Smooth muscle cell (in vitro differentiated cells): ENCODE measurements around the gene ZCCHC24. TPM values are rescaled to one million over a fixed set of nuclear protein-coding genes. Genes with fewer than 3 reads are reported as not detected.

Source experiments
- DNase-seq: peaks from one replicate; lab custom pipeline; 2025; ENCODE audit not compliant: unreplicated experiment; lab: John Stamatoyannopoulos, UW
- H2AFZ ChIP-seq: fragments of 200-600 bp; sonication (generic); 2 replicates; pipeline ENCODE4 v1.6.0; 2016; ENCODE audit warnings: antibody characterized with exemption, low read depth, mild to moderate bottlenecking
- H3F3A ChIP-seq: fragments of 200-600 bp; sonication (generic); 2 replicates; pipeline ENCODE4 v1.6.0; 2017; ENCODE audit warnings: antibody characterized with exemption, low read depth
- H3K27ac ChIP-seq: fragments of 200-600 bp; sonication (generic); 2 replicates; pipeline ENCODE4 v1.5.1; 2016; ENCODE audit warnings: low read depth, mild to moderate bottlenecking
- H3K27me3 ChIP-seq: fragments of 200-600 bp; sonication (generic); 2 replicates; pipeline ENCODE4 v1.6.1; 2016; ENCODE audit warnings: low read depth, mild to moderate bottlenecking
- H3K36me3 ChIP-seq: fragments of 200-600 bp; sonication (generic); 2 replicates; pipeline ENCODE4 v1.5.1; 2016; ENCODE audit warnings: low read depth
- H3K4me1 ChIP-seq: fragments of 200-600 bp; sonication (generic); 2 replicates; pipeline ENCODE4 v1.5.1; 2016; ENCODE audit warnings: low read depth
- H3K4me2 ChIP-seq: fragments of 200-600 bp; sonication (generic); 2 replicates; pipeline ENCODE4 v1.6.0; 2016; ENCODE audit warnings: mild to moderate bottlenecking
- H3K4me3 ChIP-seq: fragments of 200-600 bp; sonication (generic); 2 replicates; pipeline ENCODE4 v1.5.1; 2016; ENCODE audit warnings: mild to moderate bottlenecking
- H3K79me2 ChIP-seq: fragments of 200-600 bp; sonication (generic); 2 replicates; pipeline ENCODE4 v1.6.0; 2016; ENCODE audit warnings: low read depth, mild to moderate bottlenecking
- H3K9ac ChIP-seq: fragments of 200-600 bp; sonication (generic); 2 replicates; pipeline ENCODE4 v1.6.0; 2016; ENCODE audit warnings: low read depth
- H3K9me3 ChIP-seq: fragments of 200-600 bp; sonication (generic); replicated peaks from 2 replicates; pipeline ENCODE4 v1.5.1; 2016; ENCODE audit warnings: low read depth
- H4K20me1 ChIP-seq: fragments of 200-600 bp; sonication (generic); 2 replicates; pipeline ENCODE4 v1.6.0; 2016; ENCODE audit warnings: low read depth
- CTCF ChIP-seq: fragments of 200-600 bp; sonication (generic); IDR thresholded peaks from 2 replicates; pipeline ENCODE4 v1.5.1; 2017; ENCODE audit warnings: borderline replicate concordance, mild to moderate bottlenecking, antibody characterized with exemption; ENCODE audit not compliant: insufficient read depth, poor library complexity, severe bottlenecking
- WGBS: methylation state at CpG from one replicate; pipeline ENCODE4 v1.1.7; 2016; ENCODE audit warnings: low lambda C conversion rate; 5-methylcytosine and 5-hydroxymethylcytosine counted together
- polyA plus RNA-seq: library from polyadenylated mRNA; unstranded; fragments of >200 nt; fragmentation: Nextera tagmentation; extraction: Ambion mirVana; gene quantifications from 2 replicates; pipeline ENCODE4 v1.2.1, GENCODE V29; 2016
- total RNA-seq: library from RNA; depleted of rRNA; stranded (reverse); fragments of >200 nt; gene quantifications from 2 replicates; pipeline ENCODE4 v1.2.3, GENCODE V29; 2014

The ZCCHC24 gene
- total and polyA plus RNA-seq, 2 experiments from 2014 or later = 21.9 to 52.1 TPM

- WGBS = 91% methylated on average over 3 of the region's 3 CpGs
- Histone ChIP-seq H3K9ac (no peak overlapping the region), H3K4me3 (no peak overlapping the region), H3F3A (peaks cover 10% of the 10 kb centered on the region), H3K27ac (peak overlapping the region; percentile 78), H3K4me2 (peak overlapping the region; percentile 38), H3K9me3 (no peaks in the 10 kb centered on the region), H3K79me2 (no peaks in the 10 kb centered on the region), H3K4me1 (peaks cover 10% of the 10 kb centered on the region), H2AFZ (no peak overlapping the region), H3K36me3 (no peaks in the 10 kb centered on the region), H3K27me3 (no peaks in the 10 kb centered on the region), H4K20me1 (no peaks in the 10 kb centered on the region)
- no peak for DNase-seq
- TF ChIP-seq CTCF = no peak
Observed at GRCh38 chr10:79488870-79489269, 43.4 kb upstream of the ZCCHC24 start.

GRCh38 chr10:79488336-79488735 is 42.9 kb upstream of the ZCCHC24 start:
- Histone ChIP-seq H3K4me3 (no peak overlapping the region), H3K4me2 (peak overlapping the region; percentile 72), H3K9me3 (no peaks in the 10 kb centered on the region), H3K27ac (peak overlapping the region; percentile 78), H3K4me1 (peaks cover 16% of the 10 kb centered on the region), H3K36me3 (no peaks in the 10 kb centered on the region), H3K79me2 (no peaks in the 10 kb centered on the region), H4K20me1 (no peaks in the 10 kb centered on the region), H3F3A (peaks cover 15% of the 10 kb centered on the region), H3K9ac (no peak overlapping the region), H2AFZ (no peak overlapping the region), H3K27me3 (no peaks in the 10 kb centered on the region)
- TF ChIP-seq CTCF = no peak
- DNase-seq = no peak
- 8% methylated on average over 5 of the region's 5 CpGs for WGBS

GRCh38 chr10:79487296-79488194 is 42.1 kb upstream of the ZCCHC24 start:
- H3K79me2 ChIP-seq = no peaks in the 10 kb centered on the region
- H3K4me2 ChIP-seq = peak overlapping the region; percentile 72
- no peak for DNase-seq
- H3K27ac ChIP-seq = peak overlapping the region; percentile 78
- peak overlapping the region; percentile 3 for H2AFZ ChIP-seq
- no peak overlapping the region for H3K9ac ChIP-seq
- 35% methylated on average over 10 of the region's 10 CpGs for WGBS
- no peaks in the 10 kb centered on the region for H3K9me3 ChIP-seq
- H3K4me3 ChIP-seq = no peak overlapping the region
- TF ChIP-seq CTCF = peak; percentile 59
- no peaks in the 10 kb centered on the region for H3K27me3 ChIP-seq
- H3K4me1 ChIP-seq = peaks cover 23% of the 10 kb centered on the region
- H3F3A ChIP-seq = peaks cover 16% of the 10 kb centered on the region
- H4K20me1 ChIP-seq = no peaks in the 10 kb centered on the region
- no peaks in the 10 kb centered on the region for H3K36me3 ChIP-seq
